ENCODE results near the gene MAN2A2. TPM values are rescaled to one million over a fixed set of nuclear protein-coding genes. Genes with fewer than 3 reads are reported as not detected.

Gene MAN2A2
- total RNA-seq, 1 donor from 2014 or later, result 70.0 TPM

DNA sequence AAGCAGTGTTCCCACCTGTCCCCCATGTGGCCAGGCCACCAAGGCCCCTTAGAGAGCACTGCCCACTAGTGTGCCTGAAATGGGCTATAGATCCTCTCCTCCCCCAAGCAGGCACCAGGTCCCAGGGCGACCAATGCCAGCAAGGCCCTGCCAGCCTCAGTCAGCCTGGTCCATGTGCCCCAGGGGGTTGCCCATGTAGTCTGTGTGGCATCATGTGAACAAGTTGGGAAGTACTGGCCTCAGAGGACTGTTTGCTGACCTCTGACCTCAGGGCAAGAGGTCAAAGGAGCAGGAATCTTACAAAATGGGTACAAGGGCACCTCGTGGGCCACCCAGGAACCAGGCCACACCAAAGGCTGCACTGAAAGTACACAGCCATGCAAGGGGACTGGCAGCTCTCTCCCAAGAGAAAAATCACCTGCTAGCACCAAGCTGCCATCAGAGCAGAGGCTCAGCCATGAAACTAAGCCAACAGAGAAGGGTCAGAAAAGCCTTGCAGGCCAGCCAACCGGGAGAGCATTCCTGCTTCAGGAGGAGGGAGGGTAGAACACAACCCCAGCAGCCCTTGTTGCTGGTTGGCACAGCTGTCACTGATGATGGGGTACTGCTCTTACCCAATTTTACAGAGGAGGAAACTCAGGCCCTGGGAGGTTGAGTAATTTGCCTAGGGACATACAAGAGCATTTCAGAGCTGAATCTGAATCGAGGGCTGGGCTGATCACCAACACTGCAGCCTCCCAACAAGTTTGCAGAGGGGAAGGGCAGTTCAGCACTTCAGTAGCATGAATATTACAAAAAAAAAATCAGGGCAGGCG is 39.9 kb upstream of the MAN2A2 start:
- TF ChIP-seq, protein P1, sequence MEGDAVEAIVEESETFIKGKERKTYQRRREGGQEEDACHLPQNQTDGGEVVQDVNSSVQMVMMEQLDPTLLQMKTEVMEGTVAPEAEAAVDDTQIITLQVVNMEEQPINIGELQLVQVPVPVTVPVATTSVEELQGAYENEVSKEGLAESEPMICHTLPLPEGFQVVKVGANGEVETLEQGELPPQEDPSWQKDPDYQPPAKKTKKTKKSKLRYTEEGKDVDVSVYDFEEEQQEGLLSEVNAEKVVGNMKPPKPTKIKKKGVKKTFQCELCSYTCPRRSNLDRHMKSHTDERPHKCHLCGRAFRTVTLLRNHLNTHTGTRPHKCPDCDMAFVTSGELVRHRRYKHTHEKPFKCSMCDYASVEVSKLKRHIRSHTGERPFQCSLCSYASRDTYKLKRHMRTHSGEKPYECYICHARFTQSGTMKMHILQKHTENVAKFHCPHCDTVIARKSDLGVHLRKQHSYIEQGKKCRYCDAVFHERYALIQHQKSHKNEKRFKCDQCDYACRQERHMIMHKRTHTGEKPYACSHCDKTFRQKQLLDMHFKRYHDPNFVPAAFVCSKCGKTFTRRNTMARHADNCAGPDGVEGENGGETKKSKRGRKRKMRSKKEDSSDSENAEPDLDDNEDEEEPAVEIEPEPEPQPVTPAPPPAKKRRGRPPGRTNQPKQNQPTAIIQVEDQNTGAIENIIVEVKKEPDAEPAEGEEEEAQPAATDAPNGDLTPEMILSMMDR (IDR thresholded peaks at IDR 0.05), result no peak
- Mint-ChIP-seq H3K27ac (ENCODE audit: unreplicated experiment) (peak overlapping the region; percentile 66), H3K27me3 (ENCODE audit: unreplicated experiment) (no peaks in the 10 kb centered on the region), H3K9me3 (ENCODE audit: unreplicated experiment) (no peaks in the 10 kb centered on the region), H3K4me3 (ENCODE audit: unreplicated experiment) (no peak overlapping the region), H3K36me3 (ENCODE audit: unreplicated experiment) (no peaks in the 10 kb centered on the region), H3K4me1 (ENCODE audit: unreplicated experiment) (peaks cover 24% of the 10 kb centered on the region)
- no peak for DNase-seq (ENCODE audit: extremely low spot score, unreplicated experiment)

DNA sequence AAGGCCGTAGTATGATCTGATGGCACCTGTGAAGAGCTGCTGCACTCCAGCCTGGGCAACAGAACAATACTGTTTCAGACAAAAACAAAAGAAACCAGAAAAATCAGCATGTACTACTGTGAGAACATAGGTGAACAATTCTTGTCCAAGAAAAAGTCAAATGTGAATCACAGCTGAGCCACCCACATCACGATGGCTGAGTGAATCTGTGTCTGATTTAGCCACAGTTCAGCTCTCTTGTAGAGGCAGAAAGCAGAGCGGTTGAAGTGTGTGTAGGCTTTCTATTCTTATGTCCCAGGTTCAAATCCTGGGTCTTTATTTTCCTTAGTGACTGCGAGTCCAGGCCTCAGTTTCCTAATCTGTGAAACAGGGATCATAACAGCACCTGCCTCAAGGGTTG is 39.1 kb upstream of the MAN2A2 start:
- Mint-ChIP-seq H3K4me3 (ENCODE audit: unreplicated experiment) (no peak overlapping the region), H3K27ac (ENCODE audit: unreplicated experiment) (peak overlapping the region; percentile 66), H3K9me3 (ENCODE audit: unreplicated experiment) (no peaks in the 10 kb centered on the region), H3K4me1 (ENCODE audit: unreplicated experiment) (peaks cover 32% of the 10 kb centered on the region), H3K36me3 (ENCODE audit: unreplicated experiment) (no peaks in the 10 kb centered on the region), H3K27me3 (ENCODE audit: unreplicated experiment) (no peaks in the 10 kb centered on the region)
- no peak for DNase-seq (ENCODE audit: extremely low spot score, unreplicated experiment)
- TF ChIP-seq, protein P1 (IDR thresholded peaks at IDR 0.05), result no peak

DNA sequence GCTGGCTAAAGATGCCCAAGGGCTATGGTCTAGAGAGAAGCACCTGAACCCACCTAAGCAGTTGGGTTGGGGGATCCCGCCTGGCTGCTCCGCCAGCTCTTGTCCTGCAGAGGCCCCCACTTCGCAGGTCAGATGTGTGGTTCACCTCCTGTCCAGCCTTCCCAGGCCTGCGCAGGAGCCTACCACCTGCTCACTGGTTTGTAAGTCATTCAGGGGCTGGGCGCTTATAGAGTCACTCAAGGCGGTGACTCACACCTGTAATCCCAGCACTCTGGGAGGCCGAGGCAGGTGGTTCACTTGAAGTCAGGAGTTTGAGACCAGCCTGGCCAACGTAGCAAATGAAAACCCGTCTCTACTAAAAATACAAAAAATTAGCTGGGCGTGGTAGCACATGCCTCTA is 38.6 kb upstream of the MAN2A2 start:
- DNase-seq (ENCODE audit: extremely low spot score, unreplicated experiment), result no peak
- Mint-ChIP-seq H3K4me1 (ENCODE audit: unreplicated experiment) (peaks cover 38% of the 10 kb centered on the region), H3K27me3 (ENCODE audit: unreplicated experiment) (no peaks in the 10 kb centered on the region), H3K9me3 (ENCODE audit: unreplicated experiment) (no peaks in the 10 kb centered on the region), H3K27ac (ENCODE audit: unreplicated experiment) (no peak overlapping the region), H3K4me3 (ENCODE audit: unreplicated experiment) (no peak overlapping the region), H3K36me3 (ENCODE audit: unreplicated experiment) (no peaks in the 10 kb centered on the region)
- TF ChIP-seq, protein P1 (IDR thresholded peaks at IDR 0.05), result no peak

DNA sequence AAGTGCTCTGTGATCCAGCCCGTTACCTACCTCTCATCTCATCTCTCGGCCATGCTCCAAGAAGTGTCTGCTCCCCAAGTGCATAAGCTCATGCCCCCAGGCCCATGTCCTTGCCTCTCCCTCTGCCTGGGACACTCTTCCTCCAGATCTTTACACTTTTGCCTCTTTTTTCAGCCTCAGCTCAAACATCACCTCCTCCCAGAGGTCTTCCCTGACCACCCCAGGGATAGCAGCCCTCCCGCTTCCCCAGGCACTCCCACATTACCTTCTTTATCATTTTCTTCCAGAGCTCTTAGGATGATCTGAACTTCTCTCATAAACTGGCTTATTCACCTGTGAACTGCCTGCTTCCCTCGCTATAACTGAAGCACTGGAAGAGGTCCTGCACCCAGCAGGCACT is 37.4 kb upstream of the MAN2A2 start:
- no peak overlapping the region for H3K4me3 Mint-ChIP-seq (ENCODE audit: unreplicated experiment)
- no peaks in the 10 kb centered on the region for H3K9me3 Mint-ChIP-seq (ENCODE audit: unreplicated experiment)
- no peaks in the 10 kb centered on the region for H3K36me3 Mint-ChIP-seq (ENCODE audit: unreplicated experiment)
- TF ChIP-seq, protein P1 (IDR thresholded peaks at IDR 0.05), result no peak
- DNase-seq (ENCODE audit: extremely low spot score, unreplicated experiment), result no peak
- peaks cover 50% of the 10 kb centered on the region for H3K4me1 Mint-ChIP-seq (ENCODE audit: unreplicated experiment)
- H3K27me3 Mint-ChIP-seq (ENCODE audit: unreplicated experiment), result no peaks in the 10 kb centered on the region
- H3K27ac Mint-ChIP-seq (ENCODE audit: unreplicated experiment), result no peak overlapping the region

DNA sequence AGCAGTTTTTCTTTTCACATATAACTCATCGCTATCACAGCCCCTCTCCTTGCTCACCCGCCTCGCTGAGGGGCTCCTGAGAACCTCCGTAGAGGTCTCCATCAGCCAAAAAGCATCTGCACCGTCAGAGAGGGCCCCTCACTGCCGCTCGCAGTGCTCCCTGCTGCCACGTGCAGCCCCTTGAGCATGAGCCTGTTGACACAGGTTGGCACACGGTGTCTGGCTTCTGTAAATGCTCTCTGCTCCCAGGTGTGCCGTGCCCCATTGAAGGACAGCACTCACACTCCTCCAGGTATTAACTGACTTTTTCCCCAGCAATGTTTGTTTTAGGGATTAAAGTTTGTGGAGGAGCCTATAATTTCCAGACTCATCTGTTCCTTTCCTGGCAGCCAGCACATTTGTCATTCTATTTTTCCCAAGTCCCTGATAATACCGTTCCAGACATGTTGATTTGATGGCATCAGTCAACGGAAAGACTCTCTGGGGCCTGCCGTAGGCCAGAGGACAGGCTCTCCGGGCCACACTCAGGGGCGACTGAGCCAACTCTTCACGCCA is 36.9 kb upstream of the MAN2A2 start:
- H3K4me1 Mint-ChIP-seq (ENCODE audit: unreplicated experiment), result peaks cover 52% of the 10 kb centered on the region
- TF ChIP-seq, protein P1 (IDR thresholded peaks at IDR 0.05), result no peak
- no peak overlapping the region for H3K4me3 Mint-ChIP-seq (ENCODE audit: unreplicated experiment)
- H3K9me3 Mint-ChIP-seq (ENCODE audit: unreplicated experiment), result no peaks in the 10 kb centered on the region
- DNase-seq (ENCODE audit: extremely low spot score, unreplicated experiment), result no peak
- H3K27me3 Mint-ChIP-seq (ENCODE audit: unreplicated experiment), result no peaks in the 10 kb centered on the region
- no peak overlapping the region for H3K27ac Mint-ChIP-seq (ENCODE audit: unreplicated experiment)
- no peaks in the 10 kb centered on the region for H3K36me3 Mint-ChIP-seq (ENCODE audit: unreplicated experiment)

All from osteocyte (in vitro differentiated cells).